Retinal pigment epithelial cell (primary cell): ENCODE data around the gene OTULIN.

Experiments
- DNase-seq: peaks from one replicate; pipeline ENCODE4 v3.0.0-alpha.2; 2010; ENCODE audit warnings: low read depth
- H3K4me3 ChIP-seq: 2 replicates; pipeline ENCODE4 v1.5.1; 2011; ENCODE audit warnings: mild to moderate bottlenecking, low read length, control low read depth, moderate library complexity
- TF ChIP-seq, protein P1 (sequence below): conservative IDR thresholded peaks from 2 replicates; pipeline ENCODE4 v1.5.1; 2011; ENCODE audit warnings: low read depth, low read length, control low read depth, inconsistent platforms

Gene OTULIN

DNA sequence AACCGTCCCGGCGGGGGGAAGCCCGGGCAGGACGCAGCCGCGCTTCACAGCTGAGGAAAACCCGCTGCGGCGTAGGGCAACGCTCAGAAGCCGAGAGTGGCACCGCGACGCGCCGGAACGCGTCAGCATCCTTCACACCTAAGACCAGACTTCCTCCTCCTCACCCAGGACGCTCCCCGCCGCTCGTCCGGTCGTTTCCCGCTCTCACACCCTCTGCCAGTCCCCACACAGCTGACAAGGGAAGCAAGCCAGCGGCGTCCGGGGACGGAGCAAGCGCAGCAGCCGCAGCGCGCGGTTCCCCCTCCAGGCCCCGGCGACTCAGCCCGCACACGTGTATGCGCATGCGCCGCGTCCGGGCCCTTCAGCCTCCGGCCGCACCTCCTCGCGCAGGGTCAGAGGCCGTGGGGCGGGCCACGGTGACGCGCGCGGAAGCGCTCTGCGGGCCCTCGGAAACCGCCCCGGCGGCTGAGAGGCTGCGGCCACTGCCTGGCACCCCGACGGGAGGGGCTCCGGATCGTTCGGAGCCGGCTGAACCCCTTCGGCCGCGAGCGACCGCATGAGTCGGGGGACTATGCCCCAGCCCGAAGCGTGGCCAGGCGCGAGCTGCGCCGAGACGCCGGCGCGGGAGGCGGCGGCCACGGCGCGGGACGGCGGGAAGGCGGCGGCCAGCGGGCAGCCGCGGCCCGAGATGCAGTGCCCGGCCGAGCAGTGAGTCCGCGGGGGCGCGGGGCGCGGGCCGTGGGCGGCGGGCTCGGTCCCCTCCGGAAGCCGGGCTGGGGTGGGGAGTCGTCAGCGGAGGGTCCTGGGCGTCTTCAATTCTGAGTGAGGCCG is at the start of gene OTULIN:
Gene OTULIN, plus strand, starts transcription at position 449 of the 831 bp plus-strand sequence. Its CDS starts 108 bp downstream, at position 557.
- no peak for DNase-seq
- TF ChIP-seq, protein P1, sequence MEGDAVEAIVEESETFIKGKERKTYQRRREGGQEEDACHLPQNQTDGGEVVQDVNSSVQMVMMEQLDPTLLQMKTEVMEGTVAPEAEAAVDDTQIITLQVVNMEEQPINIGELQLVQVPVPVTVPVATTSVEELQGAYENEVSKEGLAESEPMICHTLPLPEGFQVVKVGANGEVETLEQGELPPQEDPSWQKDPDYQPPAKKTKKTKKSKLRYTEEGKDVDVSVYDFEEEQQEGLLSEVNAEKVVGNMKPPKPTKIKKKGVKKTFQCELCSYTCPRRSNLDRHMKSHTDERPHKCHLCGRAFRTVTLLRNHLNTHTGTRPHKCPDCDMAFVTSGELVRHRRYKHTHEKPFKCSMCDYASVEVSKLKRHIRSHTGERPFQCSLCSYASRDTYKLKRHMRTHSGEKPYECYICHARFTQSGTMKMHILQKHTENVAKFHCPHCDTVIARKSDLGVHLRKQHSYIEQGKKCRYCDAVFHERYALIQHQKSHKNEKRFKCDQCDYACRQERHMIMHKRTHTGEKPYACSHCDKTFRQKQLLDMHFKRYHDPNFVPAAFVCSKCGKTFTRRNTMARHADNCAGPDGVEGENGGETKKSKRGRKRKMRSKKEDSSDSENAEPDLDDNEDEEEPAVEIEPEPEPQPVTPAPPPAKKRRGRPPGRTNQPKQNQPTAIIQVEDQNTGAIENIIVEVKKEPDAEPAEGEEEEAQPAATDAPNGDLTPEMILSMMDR: no peak
- peak within 1 kb of the TSS; percentile 76 for H3K4me3 ChIP-seq

- H3K4me3 ChIP-seq: no peak overlapping the region
- DNase-seq: no peak
- TF ChIP-seq, protein P1: no peak
These were observed 49.2 kb upstream of the OTULIN start for GRCh38 chr5:14615365-14615764.

DNA sequence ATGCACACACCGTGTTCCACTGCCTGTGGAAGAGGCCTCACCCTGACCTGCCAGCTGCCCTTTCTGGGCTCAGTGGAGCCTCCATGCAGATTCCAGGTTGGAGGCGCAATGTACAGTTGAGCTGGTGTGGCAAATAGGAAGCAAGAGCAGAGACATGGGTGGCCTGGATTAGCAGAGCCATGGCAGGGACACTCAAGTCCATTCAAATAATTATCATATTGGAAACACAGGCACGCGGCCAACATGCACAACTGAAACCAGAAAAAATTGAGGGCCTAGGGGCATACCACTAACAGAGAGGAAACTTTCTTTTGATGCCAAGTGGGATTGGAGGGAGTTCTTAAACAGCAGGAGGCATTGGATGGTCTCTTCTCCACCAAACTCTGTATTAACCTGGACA is 47.1 kb upstream of the OTULIN start:
- TF ChIP-seq, protein P1: no peak
- no peak for DNase-seq
- H3K4me3 ChIP-seq: no peak overlapping the region

DNA sequence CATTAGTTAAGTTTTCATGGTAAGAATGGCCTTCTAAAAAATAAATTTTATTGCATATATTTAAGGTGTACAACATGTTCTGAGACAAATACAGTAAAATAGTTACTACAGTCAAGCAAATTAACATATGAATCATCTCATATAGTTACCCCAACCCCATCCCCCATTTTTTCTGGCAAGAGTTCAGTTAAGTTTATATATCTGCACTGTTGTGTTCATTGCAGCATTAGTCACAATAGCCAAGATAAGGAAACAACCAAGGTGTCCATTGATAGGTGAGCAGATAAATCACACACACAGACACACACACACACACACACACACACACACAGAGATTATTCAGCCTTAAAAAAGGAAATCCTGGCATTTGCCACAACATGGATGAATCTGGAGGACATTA is 37.2 kb upstream of the OTULIN start:
- no peak overlapping the region for H3K4me3 ChIP-seq
- TF ChIP-seq, protein P1: no peak
- DNase-seq: no peak

GRCh38 chr5:14628346-14628745 is 36.2 kb upstream of the OTULIN start:
- TF ChIP-seq, protein P1: no peak
- DNase-seq: peak; percentile 24
- H3K4me3 ChIP-seq: no peak overlapping the region

GRCh38 chr5:14630671-14631070 is 33.8 kb upstream of the OTULIN start:
- H3K4me3 ChIP-seq: no peak overlapping the region
- TF ChIP-seq, protein P1: no peak
- DNase-seq: no peak

GRCh38 chr5:14635656-14636055 is 28.9 kb upstream of the OTULIN start:
- TF ChIP-seq, protein P1: no peak
- DNase-seq: no peak

More at GRCh38 chr5:14635656-14636055, 28.9 kb upstream of the OTULIN start:
- no peak overlapping the region for H3K4me3 ChIP-seq
